Measurements from ENCODE around the gene CACHD1.

- TF ChIP-seq CTCF (IDR thresholded peaks at IDR 0.05; ENCODE audit: low read depth, low read length) (no peak), EZH2phosphoT487 (IDR thresholded peaks at IDR 0.05; ENCODE audit: low read depth) (no peak)
Observed at GRCh38 chr1:64574301-64574700, 104.4 kb downstream of the CACHD1 start.
